ENCODE results near the gene NCKAP5. TPM values are rescaled to one million over a fixed set of nuclear protein-coding genes. Genes with fewer than 3 reads are reported as not detected.
A peak's percentile ranks its signal among the peaks of the same experiment; 100 is the strongest.

Gene NCKAP5
- total RNA-seq, 1 donor from 2014 or later, result 0.26 TPM

- DNase-seq (ENCODE audit: low read depth), result no peak
- TF ChIP-seq, protein P1, sequence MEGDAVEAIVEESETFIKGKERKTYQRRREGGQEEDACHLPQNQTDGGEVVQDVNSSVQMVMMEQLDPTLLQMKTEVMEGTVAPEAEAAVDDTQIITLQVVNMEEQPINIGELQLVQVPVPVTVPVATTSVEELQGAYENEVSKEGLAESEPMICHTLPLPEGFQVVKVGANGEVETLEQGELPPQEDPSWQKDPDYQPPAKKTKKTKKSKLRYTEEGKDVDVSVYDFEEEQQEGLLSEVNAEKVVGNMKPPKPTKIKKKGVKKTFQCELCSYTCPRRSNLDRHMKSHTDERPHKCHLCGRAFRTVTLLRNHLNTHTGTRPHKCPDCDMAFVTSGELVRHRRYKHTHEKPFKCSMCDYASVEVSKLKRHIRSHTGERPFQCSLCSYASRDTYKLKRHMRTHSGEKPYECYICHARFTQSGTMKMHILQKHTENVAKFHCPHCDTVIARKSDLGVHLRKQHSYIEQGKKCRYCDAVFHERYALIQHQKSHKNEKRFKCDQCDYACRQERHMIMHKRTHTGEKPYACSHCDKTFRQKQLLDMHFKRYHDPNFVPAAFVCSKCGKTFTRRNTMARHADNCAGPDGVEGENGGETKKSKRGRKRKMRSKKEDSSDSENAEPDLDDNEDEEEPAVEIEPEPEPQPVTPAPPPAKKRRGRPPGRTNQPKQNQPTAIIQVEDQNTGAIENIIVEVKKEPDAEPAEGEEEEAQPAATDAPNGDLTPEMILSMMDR (IDR thresholded peaks at IDR 0.05; ENCODE audit: insufficient read depth, low read length, severe bottlenecking), result no peak
- no peak overlapping the region for H3K4me3 ChIP-seq (ENCODE audit: low read depth, low read length)
- no peaks in the 10 kb centered on the region for H3K27me3 ChIP-seq (ENCODE audit: control insufficient read depth, insufficient read depth, low read length)
- no peak for FAIRE-seq
- no peaks in the 10 kb centered on the region for H3K36me3 ChIP-seq (ENCODE audit: control insufficient read depth, insufficient read depth, low read length)
Observed at GRCh38 chr2:133338224-133338623, 230.0 kb downstream of the NCKAP5 start.

DNA sequence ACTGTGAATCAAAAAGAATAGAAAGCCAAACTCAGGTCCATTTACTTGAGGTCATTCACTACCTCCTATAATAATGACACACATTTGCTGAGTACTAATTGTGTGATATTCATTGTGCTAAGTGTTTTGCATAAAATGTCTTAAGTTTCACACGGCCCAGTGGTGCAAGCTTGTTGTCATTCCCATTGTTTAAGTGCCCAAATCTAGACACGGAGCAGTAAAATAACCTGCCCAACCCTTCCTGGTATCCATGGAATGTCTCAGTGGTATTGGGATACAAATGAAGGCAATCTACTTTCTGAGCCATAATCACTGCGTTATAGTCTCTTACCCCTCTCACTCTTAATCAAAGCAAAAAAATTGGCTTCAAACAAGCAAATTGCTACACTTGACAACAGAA is 233.3 kb downstream of the NCKAP5 start:
- FAIRE-seq, result no peak
- H3K27me3 ChIP-seq (ENCODE audit: control insufficient read depth, insufficient read depth, low read length), result no peaks in the 10 kb centered on the region
- TF ChIP-seq, protein P1 (IDR thresholded peaks at IDR 0.05; ENCODE audit: insufficient read depth, low read length, severe bottlenecking), result no peak
- no peak overlapping the region for H3K4me3 ChIP-seq (ENCODE audit: low read depth, low read length)
- no peak for DNase-seq (ENCODE audit: low read depth)
- H3K36me3 ChIP-seq (ENCODE audit: control insufficient read depth, insufficient read depth, low read length), result no peaks in the 10 kb centered on the region

- Histone ChIP-seq H3K36me3 (ENCODE audit: control insufficient read depth, insufficient read depth, low read length) (no peaks in the 10 kb centered on the region), H3K27me3 (ENCODE audit: control insufficient read depth, insufficient read depth, low read length) (no peaks in the 10 kb centered on the region), H3K4me3 (ENCODE audit: low read depth, low read length) (no peak overlapping the region)
- TF ChIP-seq, protein P1 (IDR thresholded peaks at IDR 0.05; ENCODE audit: insufficient read depth, low read length, severe bottlenecking), result no peak
- no peak for FAIRE-seq
- DNase-seq (ENCODE audit: low read depth), result peak; percentile 8
Observed at GRCh38 chr2:133333181-133333580, 235.1 kb downstream of the NCKAP5 start.

GRCh38 chr2:133331436-133331835 is 236.8 kb downstream of the NCKAP5 start:
- no peaks in the 10 kb centered on the region for H3K27me3 ChIP-seq (ENCODE audit: control insufficient read depth, insufficient read depth, low read length)
- FAIRE-seq (peak; percentile 60), DNase-seq (ENCODE audit: low read depth) (no peak)
- TF ChIP-seq, protein P1 (IDR thresholded peaks at IDR 0.05; ENCODE audit: insufficient read depth, low read length, severe bottlenecking), result no peak
- H3K36me3 ChIP-seq (ENCODE audit: control insufficient read depth, insufficient read depth, low read length), result no peaks in the 10 kb centered on the region
- no peak overlapping the region for H3K4me3 ChIP-seq (ENCODE audit: low read depth, low read length)

DNA sequence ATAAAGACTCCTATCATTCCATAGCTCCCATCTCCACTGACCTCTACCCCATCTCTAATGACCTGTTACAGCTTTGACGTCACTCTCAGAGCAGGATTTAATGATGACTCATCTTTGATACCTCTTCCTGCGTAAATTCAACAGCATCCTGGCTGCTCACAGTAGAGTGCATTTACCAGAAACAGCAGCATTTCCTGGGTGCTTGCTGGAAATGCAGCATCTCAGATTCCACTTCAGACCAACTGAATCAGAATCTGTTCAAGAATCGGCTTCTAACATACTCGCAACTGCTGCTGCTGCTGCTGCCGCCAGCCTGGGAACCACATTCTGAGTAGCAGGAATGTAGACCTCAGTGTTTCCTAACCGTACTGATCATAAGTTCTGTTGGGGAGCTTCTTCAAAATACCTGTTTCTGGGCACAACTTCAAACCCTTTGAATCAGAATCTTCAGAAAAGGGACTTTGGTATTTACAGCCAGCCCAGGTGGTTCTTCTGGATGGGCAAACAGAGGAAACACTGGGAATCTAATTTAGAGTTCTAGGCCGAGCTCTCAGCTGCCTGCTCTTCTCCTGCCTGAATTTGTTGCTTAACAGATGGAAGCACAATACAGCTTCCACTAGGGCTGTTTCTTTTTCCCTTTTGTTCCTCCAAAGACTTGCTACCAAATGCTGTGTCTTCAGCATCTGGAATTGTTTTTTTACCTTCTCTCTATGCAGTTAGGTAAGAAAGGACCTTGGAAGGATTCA is 241.4 kb downstream of the NCKAP5 start:
- TF ChIP-seq, protein P1 (IDR thresholded peaks at IDR 0.05; ENCODE audit: insufficient read depth, low read length, severe bottlenecking), result no peak
- DNase-seq (ENCODE audit: low read depth) (peak; percentile 52), FAIRE-seq (no peak)
- Histone ChIP-seq H3K4me3 (ENCODE audit: low read depth, low read length) (no peak overlapping the region), H3K36me3 (ENCODE audit: control insufficient read depth, insufficient read depth, low read length) (no peaks in the 10 kb centered on the region), H3K27me3 (ENCODE audit: control insufficient read depth, insufficient read depth, low read length) (no peaks in the 10 kb centered on the region)

DNA sequence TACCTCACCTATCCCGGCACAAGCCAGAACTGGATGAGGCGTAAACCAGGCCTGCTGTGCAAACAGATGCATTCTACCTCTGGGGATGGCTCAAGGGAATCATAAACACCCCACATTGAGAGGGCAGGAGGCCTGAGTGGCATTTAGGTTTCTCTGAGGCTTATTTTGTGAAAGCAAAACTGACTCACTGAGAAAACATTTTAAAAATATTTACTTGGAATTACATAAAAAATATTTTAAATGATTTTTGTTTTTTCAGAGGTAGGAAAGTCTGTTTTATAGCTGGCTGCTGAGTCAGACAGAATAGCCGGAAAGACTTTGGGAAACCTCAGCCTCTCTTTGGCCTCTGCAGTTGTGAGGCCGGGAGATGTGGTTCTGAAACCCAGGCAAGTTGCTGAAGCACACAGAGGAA is 244.1 kb downstream of the NCKAP5 start:
- DNase-seq (ENCODE audit: low read depth), result peak; percentile 12
- no peak for FAIRE-seq
- TF ChIP-seq, protein P1 (IDR thresholded peaks at IDR 0.05; ENCODE audit: insufficient read depth, low read length, severe bottlenecking), result no peak
- no peak overlapping the region for H3K4me3 ChIP-seq (ENCODE audit: low read depth, low read length)
- H3K36me3 ChIP-seq (ENCODE audit: control insufficient read depth, insufficient read depth, low read length), result no peaks in the 10 kb centered on the region
- no peaks in the 10 kb centered on the region for H3K27me3 ChIP-seq (ENCODE audit: control insufficient read depth, insufficient read depth, low read length)

Measured in bronchial epithelial cell (primary cell).